Peyer's patch (tissue), 4 donors: Measurements from ENCODE around the gene SGMS1. TPM values are rescaled to one million over a fixed set of nuclear protein-coding genes. Genes with fewer than 3 reads are reported as not detected.

Source experiments
- DNase-seq, 3 donors: peaks; one replicate each; pipeline ENCODE4 v3.0.0-alpha.2; 2017 to 2019
- H3K27ac ChIP-seq, 4 donors: fragments of 200-600 bp; sonication (generic); one replicate each; pipeline ENCODE4 v1.5.1; 2016 to 2019
- H3K27me3 ChIP-seq, 2 donors: fragments of 200-600 bp; sonication (generic); one replicate each; pipeline ENCODE4 v1.5.1; 2019
- H3K36me3 ChIP-seq, 3 donors: fragments of 200-600 bp; sonication (generic); one replicate each; pipeline ENCODE4 v1.5.1; 2016 to 2019
- H3K4me1 ChIP-seq, 4 donors: fragments of 200-600 bp; sonication (generic); one replicate each; pipeline ENCODE4 v1.5.1; 2016 to 2019
- H3K4me3 ChIP-seq, 4 donors: fragments of 200-600 bp; sonication (generic); 1 replicate in 3 of 4; 2 replicates in 1 of 4; pipeline ENCODE4 v1.5.1; 2016 to 2019; ENCODE audit warnings: mild to moderate bottlenecking in 1 of 4
- H3K9me3 ChIP-seq, 4 donors: fragments of 200-600 bp; sonication (generic); one replicate each; pipeline ENCODE4 v1.5.1; 2016 to 2019; ENCODE audit warnings: mild to moderate bottlenecking in 1 of 4
- POLR2A ChIP-seq, 2 donors: fragments of 450-650 bp; IDR thresholded peaks; one replicate each; pipeline ENCODE4 v1.5.1; 2017; ENCODE audit warnings: antibody characterized with exemption in 2 of 2, mild to moderate bottlenecking in 2 of 2, moderate library complexity in 2 of 2
- total RNA-seq, 4 donors: library from RNA; depleted of rRNA; stranded (reverse); fragments of >200 nt; gene quantifications; one replicate each; pipeline ENCODE4 v1.1.0, GENCODE V29; 2016
- TF ChIP-seq, protein P1 (sequence below), 6 experiments: fragments of 450-650 bp in 4 of 6; fragments of 200-600 bp in 2 of 6; sonication (generic) in 1 of 6; IDR thresholded peaks; one replicate each; pipeline ENCODE4 v1.5.1; 2017 to 2019; ENCODE audit warnings: antibody characterized with exemption in 6 of 6, mild to moderate bottlenecking in 3 of 6, moderate library complexity in 1 of 6

The SGMS1 gene
- total RNA-seq, 4 donors from 2014 or later: 73.4 to 117 (median 88.4) TPM

DNA sequence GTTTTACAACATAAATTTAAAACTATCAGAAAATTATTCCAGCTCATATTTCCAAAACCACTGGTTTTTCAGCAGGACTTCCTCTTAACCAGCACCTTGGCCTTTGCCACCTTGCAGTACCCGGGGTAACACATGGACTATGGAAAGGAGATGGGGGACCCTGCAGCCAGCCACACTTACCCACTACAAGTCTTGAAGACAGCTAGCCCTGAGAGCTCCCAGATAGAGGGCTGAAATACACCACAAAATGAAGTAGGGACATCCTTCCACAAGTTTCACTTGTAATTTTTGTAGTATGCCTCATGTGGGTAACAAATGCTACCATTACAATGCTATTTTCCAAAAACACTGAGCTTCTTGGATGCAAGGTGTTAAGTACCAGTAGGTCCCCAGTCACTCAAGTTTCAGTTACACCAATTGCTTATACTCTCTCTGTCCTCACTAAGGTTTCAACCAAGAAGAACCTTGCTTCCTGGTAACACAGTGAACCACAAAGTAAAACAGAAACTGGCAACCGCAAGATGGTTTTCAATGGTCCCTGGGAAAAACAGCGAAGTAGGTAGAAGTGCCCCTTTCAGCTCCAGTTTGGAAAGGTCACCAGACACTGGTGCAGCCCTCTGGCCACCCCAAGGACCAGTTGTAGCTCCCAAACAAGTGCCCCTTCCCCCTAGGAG, 110.9 kb downstream of the SGMS1 start:
- Histone ChIP-seq H3K27ac (peak overlapping the region in 2 of 4 donors; percentile 14 to 44), H3K4me1 (peaks cover 0 to 17% (median 8%) of the 10 kb centered on the region in 4 donors), H3K27me3 (no peaks in the 10 kb centered on the region), H3K36me3 (no peaks in the 10 kb centered on the region), H3K9me3 (no peaks in the 10 kb centered on the region), H3K4me3 (no peak overlapping the region)
- TF ChIP-seq, protein P1, sequence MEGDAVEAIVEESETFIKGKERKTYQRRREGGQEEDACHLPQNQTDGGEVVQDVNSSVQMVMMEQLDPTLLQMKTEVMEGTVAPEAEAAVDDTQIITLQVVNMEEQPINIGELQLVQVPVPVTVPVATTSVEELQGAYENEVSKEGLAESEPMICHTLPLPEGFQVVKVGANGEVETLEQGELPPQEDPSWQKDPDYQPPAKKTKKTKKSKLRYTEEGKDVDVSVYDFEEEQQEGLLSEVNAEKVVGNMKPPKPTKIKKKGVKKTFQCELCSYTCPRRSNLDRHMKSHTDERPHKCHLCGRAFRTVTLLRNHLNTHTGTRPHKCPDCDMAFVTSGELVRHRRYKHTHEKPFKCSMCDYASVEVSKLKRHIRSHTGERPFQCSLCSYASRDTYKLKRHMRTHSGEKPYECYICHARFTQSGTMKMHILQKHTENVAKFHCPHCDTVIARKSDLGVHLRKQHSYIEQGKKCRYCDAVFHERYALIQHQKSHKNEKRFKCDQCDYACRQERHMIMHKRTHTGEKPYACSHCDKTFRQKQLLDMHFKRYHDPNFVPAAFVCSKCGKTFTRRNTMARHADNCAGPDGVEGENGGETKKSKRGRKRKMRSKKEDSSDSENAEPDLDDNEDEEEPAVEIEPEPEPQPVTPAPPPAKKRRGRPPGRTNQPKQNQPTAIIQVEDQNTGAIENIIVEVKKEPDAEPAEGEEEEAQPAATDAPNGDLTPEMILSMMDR (IDR thresholded peaks at IDR 0.05): no peak
- DNase-seq: peak in 1 of 3 donors; percentile 20

DNA sequence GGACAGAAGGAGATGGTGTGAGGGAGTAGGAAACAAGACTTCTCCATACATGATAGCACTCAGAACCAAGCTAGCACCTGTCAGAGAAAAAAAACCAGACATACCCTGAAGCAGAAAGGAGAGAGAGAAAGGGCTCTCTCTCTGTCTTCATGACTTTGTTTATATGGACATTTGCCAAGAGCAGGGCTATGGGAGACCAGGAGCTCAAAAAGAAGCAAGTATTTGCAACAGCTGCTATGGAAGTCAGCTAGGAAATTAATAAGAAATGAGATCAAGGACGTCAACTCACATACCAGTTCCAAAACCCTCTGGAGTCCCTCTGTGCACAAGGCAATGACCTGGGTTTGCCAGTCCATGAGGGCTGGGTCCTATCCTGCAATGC, 111.6 kb downstream of the SGMS1 start:
- TF ChIP-seq, protein P1 (IDR thresholded peaks at IDR 0.05): no peak
- peak overlapping the region in 2 of 4 donors; percentile 14 to 44 for H3K27ac ChIP-seq
- no peak overlapping the region for H3K4me3 ChIP-seq
- no peaks in the 10 kb centered on the region for H3K36me3 ChIP-seq
- DNase-seq: no peak
- H3K9me3 ChIP-seq: no peaks in the 10 kb centered on the region
- no peaks in the 10 kb centered on the region for H3K27me3 ChIP-seq
- H3K4me1 ChIP-seq: peaks cover 0 to 17% (median 8%) of the 10 kb centered on the region in 4 donors

- TF ChIP-seq, protein P1 (IDR thresholded peaks at IDR 0.05): no peak
- no peak for TF ChIP-seq POLR2A (IDR thresholded peaks at IDR 0.05)
- H3K9me3 ChIP-seq: no peaks in the 10 kb centered on the region
- no peak for DNase-seq
- H3K4me1 ChIP-seq: peaks cover 0 to 17% (median 8%) of the 10 kb centered on the region in 4 donors
- no peak overlapping the region for H3K4me3 ChIP-seq
- H3K27me3 ChIP-seq: no peaks in the 10 kb centered on the region
- H3K36me3 ChIP-seq: no peaks in the 10 kb centered on the region
- H3K27ac ChIP-seq: peak overlapping the region in 3 of 4 donors; percentile 5 to 44 (median 14)
Measured at GRCh38 chr10:50511492-50512213, 112.1 kb downstream of the SGMS1 start.

DNA sequence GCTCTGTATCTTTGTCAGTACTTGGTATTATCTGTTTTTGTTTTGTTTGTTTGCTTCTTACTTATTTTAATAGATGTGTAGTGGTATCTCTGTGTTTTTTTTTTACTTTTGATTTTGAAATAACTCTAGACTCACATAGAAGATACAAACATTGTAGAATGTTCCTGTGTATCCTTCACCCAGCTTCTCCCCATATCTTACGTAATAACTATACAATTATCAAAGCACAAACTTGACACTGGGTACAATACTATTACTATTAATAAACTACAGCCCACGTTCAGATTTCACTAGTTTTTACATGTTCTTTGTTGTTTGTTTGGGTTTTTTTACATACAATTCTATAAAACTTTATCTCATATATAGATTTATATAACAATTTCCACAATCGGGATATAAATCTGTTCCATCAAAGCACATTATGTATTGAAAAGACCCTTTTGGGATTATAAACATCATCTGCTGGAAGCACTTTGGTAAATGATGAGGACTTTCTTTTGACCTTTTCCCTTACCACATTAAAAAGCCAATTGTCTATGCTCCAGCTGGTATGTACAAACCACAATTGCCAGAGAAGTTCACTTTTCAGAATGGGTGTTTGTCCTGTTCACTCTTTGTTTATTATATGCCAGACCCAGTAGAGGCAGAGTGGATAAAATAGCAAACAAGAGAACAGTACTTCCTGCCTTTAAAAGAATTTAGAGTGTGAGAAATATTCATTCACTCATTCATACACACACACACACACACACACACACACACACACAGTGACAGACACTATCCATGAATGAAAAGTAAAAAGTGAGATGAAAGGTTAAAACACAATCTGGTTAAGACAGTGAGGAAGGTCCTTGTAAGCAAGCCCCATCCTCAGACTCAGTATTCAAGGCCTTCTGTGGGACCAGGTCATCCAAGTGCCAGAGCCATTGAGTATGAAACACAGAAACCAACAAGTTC, 113.0 kb downstream of the SGMS1 start:
- Histone ChIP-seq H3K27me3 (no peaks in the 10 kb centered on the region), H3K4me3 (no peak overlapping the region), H3K36me3 (no peaks in the 10 kb centered on the region), H3K9me3 (no peaks in the 10 kb centered on the region), H3K27ac (peak overlapping the region in 2 of 4 donors; percentile 5 to 44), H3K4me1 (peaks cover 0 to 17% (median 8%) of the 10 kb centered on the region in 4 donors)
- TF ChIP-seq, protein P1 (IDR thresholded peaks at IDR 0.05): no peak
- no peak for TF ChIP-seq POLR2A (IDR thresholded peaks at IDR 0.05)
- DNase-seq: no peak

- no peaks in the 10 kb centered on the region for H3K9me3 ChIP-seq
- H3K27ac ChIP-seq: no peak overlapping the region
- no peak overlapping the region for H3K4me3 ChIP-seq
- H3K36me3 ChIP-seq: no peaks in the 10 kb centered on the region
- no peak for DNase-seq
- TF ChIP-seq POLR2A (IDR thresholded peaks at IDR 0.05): no peak
- TF ChIP-seq, protein P1 (IDR thresholded peaks at IDR 0.05): no peak
- H3K4me1 ChIP-seq: peaks cover 0 to 17% (median 8%) of the 10 kb centered on the region in 4 donors
- no peaks in the 10 kb centered on the region for H3K27me3 ChIP-seq
Measured at GRCh38 chr10:50508315-50509051, 115.3 kb downstream of the SGMS1 start.
